OCI-LY3 (cell line): Measurements from ENCODE around the gene CACNA1A.

Source experiments
- EZH2phosphoT487 ChIP-seq: fragments of 200-600 bp; shearing (Covaris generic); IDR thresholded peaks from 2 replicates; pipeline ENCODE4 v1.6.1; 2018; ENCODE audit warnings: antibody characterized with exemption, mixed run types, low read depth
- TF ChIP-seq, protein P1 (sequence below): fragments of 200-600, 300-600 bp; sonication (generic); IDR thresholded peaks from 2 replicates; pipeline ENCODE4 v1.5.1; 2014; ENCODE audit warnings: antibody characterized with exemption, low read length, low read depth

DNA sequence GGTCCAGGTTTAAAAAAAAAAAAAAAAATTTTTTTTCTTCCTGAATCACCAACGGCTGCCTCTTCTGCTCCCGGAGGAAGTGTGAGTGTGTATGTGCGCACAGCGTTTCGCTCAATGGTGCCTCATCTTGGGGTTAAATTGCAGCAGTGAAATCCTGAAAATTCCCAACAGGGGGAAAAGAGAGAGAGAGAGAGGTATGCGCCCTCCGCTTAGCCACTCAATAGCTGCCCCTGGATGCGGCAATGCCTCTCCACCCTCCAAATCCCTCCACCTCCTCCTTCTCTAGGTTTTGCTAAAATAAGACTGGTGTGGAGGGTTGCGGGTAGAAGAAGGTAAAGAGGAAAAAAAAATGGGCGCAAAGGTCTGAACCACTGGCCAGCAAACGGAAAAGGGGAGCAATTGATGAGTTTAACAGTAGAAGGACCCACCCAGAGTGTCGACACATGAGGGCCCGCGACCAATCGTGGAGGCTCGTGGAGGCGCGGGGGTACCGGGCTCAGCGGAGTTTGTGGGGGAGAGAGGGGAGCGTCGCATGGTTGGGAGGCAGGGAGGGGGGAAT lies 853 bp upstream of the CACNA1A start:
- TF ChIP-seq, protein P1, sequence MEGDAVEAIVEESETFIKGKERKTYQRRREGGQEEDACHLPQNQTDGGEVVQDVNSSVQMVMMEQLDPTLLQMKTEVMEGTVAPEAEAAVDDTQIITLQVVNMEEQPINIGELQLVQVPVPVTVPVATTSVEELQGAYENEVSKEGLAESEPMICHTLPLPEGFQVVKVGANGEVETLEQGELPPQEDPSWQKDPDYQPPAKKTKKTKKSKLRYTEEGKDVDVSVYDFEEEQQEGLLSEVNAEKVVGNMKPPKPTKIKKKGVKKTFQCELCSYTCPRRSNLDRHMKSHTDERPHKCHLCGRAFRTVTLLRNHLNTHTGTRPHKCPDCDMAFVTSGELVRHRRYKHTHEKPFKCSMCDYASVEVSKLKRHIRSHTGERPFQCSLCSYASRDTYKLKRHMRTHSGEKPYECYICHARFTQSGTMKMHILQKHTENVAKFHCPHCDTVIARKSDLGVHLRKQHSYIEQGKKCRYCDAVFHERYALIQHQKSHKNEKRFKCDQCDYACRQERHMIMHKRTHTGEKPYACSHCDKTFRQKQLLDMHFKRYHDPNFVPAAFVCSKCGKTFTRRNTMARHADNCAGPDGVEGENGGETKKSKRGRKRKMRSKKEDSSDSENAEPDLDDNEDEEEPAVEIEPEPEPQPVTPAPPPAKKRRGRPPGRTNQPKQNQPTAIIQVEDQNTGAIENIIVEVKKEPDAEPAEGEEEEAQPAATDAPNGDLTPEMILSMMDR, result no peak
- no peak for TF ChIP-seq EZH2phosphoT487
